SK-N-SH (cell line): ENCODE results near the gene WIPF3. TPM values are rescaled to one million over a fixed set of nuclear protein-coding genes. Genes with fewer than 3 reads are reported as not detected.

Experiments used
- CTCF ChIA-PET: fragments of 300-600, 350-600 bp; formaldehyde crosslinking; extraction: SDS; loops from one replicate; lab custom pipeline; 2021; lab: Yijun Ruan, JAX
- POLR2A ChIA-PET: fragments of 350-600 bp; sonication (Branson Sonifier 250); formaldehyde crosslinking; extraction: SDS; loops from one replicate; lab custom pipeline; 2020; ENCODE audit warnings: antibody characterized with exemption, inconsistent platforms; lab: Yijun Ruan, JAX
- DNase-seq: peaks from one replicate; pipeline ENCODE4 v3.0.0; 2012
- H2AFZ ChIP-seq: fragments of 200-600 bp; sonication (generic); 2 replicates; pipeline ENCODE4 v1.8.1; 2016; ENCODE audit warnings: antibody characterized with exemption, mild to moderate bottlenecking, low read depth
- H3F3A ChIP-seq: fragments of 200-600 bp; sonication (generic); replicated peaks from 2 replicates; pipeline ENCODE3; 2016; ENCODE audit warnings: antibody characterized with exemption, mild to moderate bottlenecking; ENCODE audit not compliant: insufficient read depth
- H3K27ac ChIP-seq, 2 experiments: fragments of 200-500 bp in 1 of 2; fragments of 200-600 bp in 1 of 2; sonication (Bioruptor generic) in 1 of 2; sonication (generic), shearing (Covaris generic) in 1 of 2; 2 replicates each; pipeline versions ENCODE4 v1.5.1 to v1.6.1; 2014 to 2016; ENCODE audit warnings: low read depth in 2 of 2, inconsistent platforms in 1 of 2, low read length in 1 of 2, mild to moderate bottlenecking in 1 of 2, mixed read lengths in 1 of 2
- H3K27me3 ChIP-seq: fragments of 200-600 bp; sonication (generic), shearing (Covaris generic); 2 replicates; pipeline ENCODE4 v1.6.1; 2016; ENCODE audit warnings: mixed run types; ENCODE audit not compliant: insufficient read depth
- H3K36me3 ChIP-seq, 2 experiments: fragments of 200-500 bp in 1 of 2; fragments of 200-600 bp in 1 of 2; sonication (Bioruptor generic) in 1 of 2; sonication (generic) in 1 of 2; replicated peaks in 1 of 2; 2 replicates each; pipeline versions ENCODE3 to v1.5.1; 2014 to 2016; ENCODE audit warnings: low read length in 1 of 2, mild to moderate bottlenecking in 1 of 2; ENCODE audit not compliant: insufficient read depth in 2 of 2, control insufficient read depth in 1 of 2
- H3K4me1 ChIP-seq, 2 experiments: fragments of 200-500 bp in 1 of 2; fragments of 200-600 bp in 1 of 2; sonication (Bioruptor generic) in 1 of 2; sonication (generic), shearing (Covaris generic) in 1 of 2; 2 replicates each; pipeline versions ENCODE4 v1.5.1 to v1.6.1; 2014 to 2016; ENCODE audit warnings: low read depth in 1 of 2, low read length in 1 of 2, mixed run types in 1 of 2; ENCODE audit not compliant: insufficient read depth in 2 of 2, control insufficient read depth in 1 of 2
- H3K4me2 ChIP-seq: fragments of 200-600 bp; sonication (generic), shearing (Covaris generic); 2 replicates; pipeline ENCODE4 v1.6.1; 2017; ENCODE audit warnings: mixed run types
- H3K4me3 ChIP-seq, 2 experiments: fragments of 200-500 bp in 1 of 2; fragments of 200-600 bp in 1 of 2; sonication (Bioruptor generic) in 1 of 2; sonication (generic), shearing (Covaris generic) in 1 of 2; 2 replicates each; pipeline versions ENCODE4 v1.5.1 to v1.8.1; 2014 to 2016; ENCODE audit warnings: low read depth in 2 of 2, inconsistent platforms in 1 of 2, low read length in 1 of 2, mild to moderate bottlenecking in 1 of 2, mixed read lengths in 1 of 2, moderate library complexity in 1 of 2
- H3K79me2 ChIP-seq: fragments of 200-600 bp; sonication (generic); 2 replicates; pipeline ENCODE4 v1.8.1; 2017; ENCODE audit warnings: mild to moderate bottlenecking; ENCODE audit not compliant: insufficient read depth
- H3K9ac ChIP-seq: fragments of 200-600 bp; sonication (generic); 2 replicates; pipeline ENCODE4 v1.6.1; 2017; ENCODE audit warnings: mixed run types
- H3K9me2 ChIP-seq: fragments of 200-600 bp; sonication (generic); 2 replicates; pipeline ENCODE4 v1.6.1; 2017; ENCODE audit warnings: mixed run types
- H3K9me3 ChIP-seq: fragments of 200-600 bp; sonication (generic); 2 replicates; pipeline ENCODE4 v1.6.1; 2017; ENCODE audit warnings: mixed run types, mild to moderate bottlenecking, moderate library complexity
- H4K20me1 ChIP-seq: fragments of 200-600 bp; sonication (generic); 2 replicates; pipeline ENCODE4 v1.6.1; 2017; ENCODE audit warnings: mild to moderate bottlenecking, mixed run types; ENCODE audit not compliant: insufficient read depth
- FOSL2 ChIP-seq: IDR thresholded peaks from 2 replicates; pipeline ENCODE4 v1.4.0; 2012; ENCODE audit warnings: low read depth, mild to moderate bottlenecking, moderate library complexity, borderline replicate concordance
- FOXM1 ChIP-seq: IDR thresholded peaks from 2 replicates; pipeline ENCODE4 v1.4.0; 2012; ENCODE audit warnings: low read depth, mild to moderate bottlenecking
- RAD21 ChIP-seq: IDR thresholded peaks from 2 replicates; pipeline ENCODE4 v1.6.1; 2012; ENCODE audit warnings: mild to moderate bottlenecking, low read length
- RXRA ChIP-seq: IDR thresholded peaks from 2 replicates; pipeline ENCODE4 v1.4.0; 2012; ENCODE audit warnings: low read depth, mild to moderate bottlenecking, borderline replicate concordance
- SIN3A ChIP-seq: IDR thresholded peaks from 2 replicates; pipeline ENCODE4 v1.6.1; 2012; ENCODE audit warnings: low read depth, mild to moderate bottlenecking, low read length, moderate library complexity, borderline replicate concordance
- TCF12 ChIP-seq: IDR thresholded peaks from 2 replicates; pipeline ENCODE4 v1.4.0; 2012
- USF2 ChIP-seq: fragments of 150-350 bp; IDR thresholded peaks from 2 replicates; pipeline ENCODE4 v1.6.1; 2017; ENCODE audit warnings: antibody characterized with exemption, low read length, low read depth, borderline replicate concordance
- WGBS: methylation state at CpG from one replicate; pipeline ENCODE4 v1.1.6; 2017; ENCODE audit warnings: low lambda C conversion rate; 5-methylcytosine and 5-hydroxymethylcytosine counted together
- polyA plus RNA-seq, 3 experiments: library from polyadenylated mRNA; depleted of rRNA; stranded (reverse); fragments of >200 nt; gene quantifications; 2 replicates each; pipeline ENCODE4 v1.2.3, GENCODE V29; 2012
- small RNA-seq, 7 experiments: library from RNA; depleted of rRNA; stranded (forward); fragments of <200 nt; gene quantifications; one replicate each; pipeline ENCODE3, GENCODE V24; 2012
- TF ChIP-seq, protein P1 (sequence below): fragments of 150-350 bp; IDR thresholded peaks from 2 replicates; pipeline ENCODE4 v1.6.1; 2016; ENCODE audit warnings: mild to moderate bottlenecking, low read depth, low read length
- TF ChIP-seq, protein P2 (sequence below): fragments of 200-600 bp; sonication (generic); IDR thresholded peaks from 2 replicates; pipeline ENCODE4 v1.6.1; 2017; ENCODE audit warnings: antibody characterized with exemption, mild to moderate bottlenecking, moderate library complexity
- TF ChIP-seq, protein P3 (sequence below): IDR thresholded peaks from 2 replicates; pipeline ENCODE4 v1.6.1; 2012; ENCODE audit warnings: mild to moderate bottlenecking, low read depth, low read length, moderate library complexity

WIPF3 gene
- polyA plus RNA-seq, 1 of the 3 experiments (the other 2 are of a cell fraction), result 0.02 TPM

- H3K9me3 ChIP-seq, result no peaks in the 10 kb centered on the region
- H4K20me1 ChIP-seq, result peaks cover 19% of the 10 kb centered on the region; the same call in 1 of the 2 replicates
- POLR2A ChIA-PET, result no interaction called here
- H2AFZ ChIP-seq, result no peak overlapping the region
- H3K4me1 ChIP-seq, result peaks cover 0 to 4% of the 10 kb centered on the region in 2 experiments; a peak in 1 of 4 replicates
- CTCF ChIA-PET, result interaction anchor here (1.4 to 3.3 kb wide), 3 partner anchors 20 to 98 kb away, joined by 4 to 10 read pairs (median 6); no protein-coding TSS in a partner anchor
- peaks cover 39% of the 10 kb centered on the region; the same call in 1 of the 2 replicates for H3K79me2 ChIP-seq
- 94% methylated on average over 3 of the region's 3 CpGs for WGBS
- H3F3A ChIP-seq, result no peaks in the 10 kb centered on the region
- no peaks in the 10 kb centered on the region for H3K9me2 ChIP-seq
- no peak overlapping the region for H3K4me2 ChIP-seq
- H3K27me3 ChIP-seq, result no peaks in the 10 kb centered on the region
- peaks cover 39 to 51% of the 10 kb centered on the region in 2 experiments for H3K36me3 ChIP-seq
- DNase-seq, result no peak
- H3K9ac ChIP-seq, result no peak overlapping the region
- no peak overlapping the region; a peak in 1 of 4 replicates for H3K27ac ChIP-seq
- no peak for TF ChIP-seq RAD21
- TF ChIP-seq USF2, result no peak
- TF ChIP-seq FOXM1, result no peak
- no peak for TF ChIP-seq FOSL2
- TF ChIP-seq, protein P1, sequence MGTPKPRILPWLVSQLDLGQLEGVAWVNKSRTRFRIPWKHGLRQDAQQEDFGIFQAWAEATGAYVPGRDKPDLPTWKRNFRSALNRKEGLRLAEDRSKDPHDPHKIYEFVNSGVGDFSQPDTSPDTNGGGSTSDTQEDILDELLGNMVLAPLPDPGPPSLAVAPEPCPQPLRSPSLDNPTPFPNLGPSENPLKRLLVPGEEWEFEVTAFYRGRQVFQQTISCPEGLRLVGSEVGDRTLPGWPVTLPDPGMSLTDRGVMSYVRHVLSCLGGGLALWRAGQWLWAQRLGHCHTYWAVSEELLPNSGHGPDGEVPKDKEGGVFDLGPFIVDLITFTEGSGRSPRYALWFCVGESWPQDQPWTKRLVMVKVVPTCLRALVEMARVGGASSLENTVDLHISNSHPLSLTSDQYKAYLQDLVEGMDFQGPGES, result no peak
- TF ChIP-seq, protein P2, sequence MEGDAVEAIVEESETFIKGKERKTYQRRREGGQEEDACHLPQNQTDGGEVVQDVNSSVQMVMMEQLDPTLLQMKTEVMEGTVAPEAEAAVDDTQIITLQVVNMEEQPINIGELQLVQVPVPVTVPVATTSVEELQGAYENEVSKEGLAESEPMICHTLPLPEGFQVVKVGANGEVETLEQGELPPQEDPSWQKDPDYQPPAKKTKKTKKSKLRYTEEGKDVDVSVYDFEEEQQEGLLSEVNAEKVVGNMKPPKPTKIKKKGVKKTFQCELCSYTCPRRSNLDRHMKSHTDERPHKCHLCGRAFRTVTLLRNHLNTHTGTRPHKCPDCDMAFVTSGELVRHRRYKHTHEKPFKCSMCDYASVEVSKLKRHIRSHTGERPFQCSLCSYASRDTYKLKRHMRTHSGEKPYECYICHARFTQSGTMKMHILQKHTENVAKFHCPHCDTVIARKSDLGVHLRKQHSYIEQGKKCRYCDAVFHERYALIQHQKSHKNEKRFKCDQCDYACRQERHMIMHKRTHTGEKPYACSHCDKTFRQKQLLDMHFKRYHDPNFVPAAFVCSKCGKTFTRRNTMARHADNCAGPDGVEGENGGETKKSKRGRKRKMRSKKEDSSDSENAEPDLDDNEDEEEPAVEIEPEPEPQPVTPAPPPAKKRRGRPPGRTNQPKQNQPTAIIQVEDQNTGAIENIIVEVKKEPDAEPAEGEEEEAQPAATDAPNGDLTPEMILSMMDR, result no peak
- TF ChIP-seq TCF12, result no peak
- TF ChIP-seq SIN3A, result no peak
- TF ChIP-seq, protein P3, sequence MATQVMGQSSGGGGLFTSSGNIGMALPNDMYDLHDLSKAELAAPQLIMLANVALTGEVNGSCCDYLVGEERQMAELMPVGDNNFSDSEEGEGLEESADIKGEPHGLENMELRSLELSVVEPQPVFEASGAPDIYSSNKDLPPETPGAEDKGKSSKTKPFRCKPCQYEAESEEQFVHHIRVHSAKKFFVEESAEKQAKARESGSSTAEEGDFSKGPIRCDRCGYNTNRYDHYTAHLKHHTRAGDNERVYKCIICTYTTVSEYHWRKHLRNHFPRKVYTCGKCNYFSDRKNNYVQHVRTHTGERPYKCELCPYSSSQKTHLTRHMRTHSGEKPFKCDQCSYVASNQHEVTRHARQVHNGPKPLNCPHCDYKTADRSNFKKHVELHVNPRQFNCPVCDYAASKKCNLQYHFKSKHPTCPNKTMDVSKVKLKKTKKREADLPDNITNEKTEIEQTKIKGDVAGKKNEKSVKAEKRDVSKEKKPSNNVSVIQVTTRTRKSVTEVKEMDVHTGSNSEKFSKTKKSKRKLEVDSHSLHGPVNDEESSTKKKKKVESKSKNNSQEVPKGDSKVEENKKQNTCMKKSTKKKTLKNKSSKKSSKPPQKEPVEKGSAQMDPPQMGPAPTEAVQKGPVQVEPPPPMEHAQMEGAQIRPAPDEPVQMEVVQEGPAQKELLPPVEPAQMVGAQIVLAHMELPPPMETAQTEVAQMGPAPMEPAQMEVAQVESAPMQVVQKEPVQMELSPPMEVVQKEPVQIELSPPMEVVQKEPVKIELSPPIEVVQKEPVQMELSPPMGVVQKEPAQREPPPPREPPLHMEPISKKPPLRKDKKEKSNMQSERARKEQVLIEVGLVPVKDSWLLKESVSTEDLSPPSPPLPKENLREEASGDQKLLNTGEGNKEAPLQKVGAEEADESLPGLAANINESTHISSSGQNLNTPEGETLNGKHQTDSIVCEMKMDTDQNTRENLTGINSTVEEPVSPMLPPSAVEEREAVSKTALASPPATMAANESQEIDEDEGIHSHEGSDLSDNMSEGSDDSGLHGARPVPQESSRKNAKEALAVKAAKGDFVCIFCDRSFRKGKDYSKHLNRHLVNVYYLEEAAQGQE, result no peak
- no peak for TF ChIP-seq RXRA
- no peak overlapping the region for H3K4me3 ChIP-seq
Measured at GRCh38 chr7:29965030-29965429, 158.7 kb downstream of the WIPF3 start.

Small RNA genes lying within 50 kb of the gene (small RNA-seq; reads per million reads assigned to genes)
- gene RF01210, result 0 reads per million in 7 experiments

Other genes starting within 250 kb of the WIPF3 start
- gene PRR15, start 242.7 kb upstream of the WIPF3 start, polyA plus RNA-seq (2012; rRNA removed), result 0.36 and 0.49 TPM in 2 replicates
- 64.3 and 87.0 TPM in 2 replicates for gene SCRN1, start 183.3 kb downstream of the WIPF3 start, polyA plus RNA-seq (2012; rRNA removed)
- 15.7 and 24.4 TPM in 2 replicates for gene FKBP14, start 220.2 kb downstream of the WIPF3 start, polyA plus RNA-seq (2012; rRNA removed)
- 4.9 and 6.1 TPM in 2 replicates for gene PLEKHA8, start 221.9 kb downstream of the WIPF3 start, polyA plus RNA-seq (2012; rRNA removed)